ENCODE results near the gene TOP2B.

The TOP2B gene

GRCh38 chr3:25580534-25580933 is 84.2 kb downstream of the TOP2B start:
- no peak for DNase-seq

GRCh38 chr3:25578059-25578458 is 86.6 kb downstream of the TOP2B start:
- DNase-seq: no peak

- no peak for DNase-seq
Observed at GRCh38 chr3:25576831-25577454, 87.8 kb downstream of the TOP2B start.

GRCh38 chr3:25576146-25576545 is 88.6 kb downstream of the TOP2B start:
- no peak for DNase-seq

GRCh38 chr3:25575001-25575400 is 89.7 kb downstream of the TOP2B start:
- no peak for DNase-seq

- no peak for DNase-seq
Observed at GRCh38 chr3:25574172-25574765, 90.4 kb downstream of the TOP2B start.

GRCh38 chr3:25573386-25574171 is 91.1 kb downstream of the TOP2B start:
- peak; percentile 97 for DNase-seq

GRCh38 chr3:25572919-25573385 is 91.8 kb downstream of the TOP2B start:
- peak; percentile 81 for DNase-seq

GRCh38 chr3:25572336-25572735 is 92.4 kb downstream of the TOP2B start:
- peak; percentile 31 for DNase-seq

- DNase-seq: no peak
Observed at GRCh38 chr3:25571285-25571684, 93.4 kb downstream of the TOP2B start.

- no peak for DNase-seq
Observed at GRCh38 chr3:25568525-25569078, 96.1 kb downstream of the TOP2B start.

GRCh38 chr3:25567806-25568524 is 96.7 kb downstream of the TOP2B start:
- DNase-seq: no peak

GRCh38 chr3:25567388-25567787 is 97.3 kb downstream of the TOP2B start:
- DNase-seq: peak; percentile 84

GRCh38 chr3:25566358-25566920 is 98.3 kb downstream of the TOP2B start:
- DNase-seq: no peak

- no peak for DNase-seq
Observed at GRCh38 chr3:25565807-25566206, 98.9 kb downstream of the TOP2B start.

GRCh38 chr3:25564075-25564474 is 100.6 kb downstream of the TOP2B start:
- no peak for DNase-seq

- peak; percentile 63 for DNase-seq
Observed at GRCh38 chr3:25563601-25564000, 101.1 kb downstream of the TOP2B start.

GRCh38 chr3:25558796-25559195 is 105.9 kb downstream of the TOP2B start:
- DNase-seq: peak; percentile 72

GRCh38 chr3:25558121-25558520 is 106.6 kb downstream of the TOP2B start:
- peak; percentile 54 for DNase-seq

- no peak for DNase-seq
Observed at GRCh38 chr3:25557694-25558093, 107.0 kb downstream of the TOP2B start.

- no peak for DNase-seq
Observed at GRCh38 chr3:25556447-25556846, 108.3 kb downstream of the TOP2B start.

GRCh38 chr3:25555695-25556437 is 108.8 kb downstream of the TOP2B start:
- peak; percentile 36 for DNase-seq

All from fibroblast of skin of scalp (primary cell).